IPS-18c (cell line): ENCODE data around the gene ZC3HAV1.
"Not testable (repeated sequence)": the region's sequence is repeated elsewhere in the genome, so short reads cannot be mapped to it uniquely, and the experiment has no call there.

Source experiments
- H3K4me3 ChIP-seq: 2 replicates; pipeline ENCODE4 v1.7.0; 2013; ENCODE audit warnings: low read depth, mild to moderate bottlenecking, low read length, moderate library complexity; ENCODE audit not compliant: insufficient read depth
- H3K9me3 ChIP-seq: one replicate; pipeline ENCODE4 v1.6.1; 2013; ENCODE audit warnings: mild to moderate bottlenecking, low read length, moderate library complexity; ENCODE audit not compliant: control insufficient read depth, insufficient read depth

ZC3HAV1 gene

GRCh38 chr7:139075031-139075652 is 34.4 kb downstream of the ZC3HAV1 start:
- Histone ChIP-seq H3K9me3 (no peaks in the 10 kb centered on the region), H3K4me3 (no peak overlapping the region)

GRCh38 chr7:139072796-139073195 is 36.7 kb downstream of the ZC3HAV1 start:
- Histone ChIP-seq H3K4me3 (no peak overlapping the region), H3K9me3 (no peaks in the 10 kb centered on the region)

- Histone ChIP-seq H3K4me3 (no peak overlapping the region), H3K9me3 (no peaks in the 10 kb centered on the region)
These were observed 37.8 kb downstream of the ZC3HAV1 start for GRCh38 chr7:139071680-139072079.

GRCh38 chr7:139068544-139069399 is 40.7 kb downstream of the ZC3HAV1 start:
- Histone ChIP-seq H3K4me3 (no peak overlapping the region), H3K9me3 (no peaks in the 10 kb centered on the region)

- Histone ChIP-seq H3K4me3 (no peak overlapping the region), H3K9me3 (no peaks in the 10 kb centered on the region)
These were observed 43.2 kb downstream of the ZC3HAV1 start for GRCh38 chr7:139066315-139066714.

- Histone ChIP-seq H3K9me3 (no peaks in the 10 kb centered on the region), H3K4me3 (no peak overlapping the region)
These were observed 44.2 kb downstream of the ZC3HAV1 start for GRCh38 chr7:139065323-139065722.

- no peak overlapping the region for H3K4me3 ChIP-seq
- H3K9me3 ChIP-seq = no peaks in the 10 kb centered on the region
These were observed 48.1 kb downstream of the ZC3HAV1 start for GRCh38 chr7:139061416-139061815.

- Histone ChIP-seq H3K4me3 (no peak overlapping the region), H3K9me3 (no peaks in the 10 kb centered on the region)
These were observed 48.8 kb downstream of the ZC3HAV1 start for GRCh38 chr7:139060695-139061237.

GRCh38 chr7:139059905-139060304 is 49.6 kb downstream of the ZC3HAV1 start:
- Histone ChIP-seq H3K9me3 (no peaks in the 10 kb centered on the region), H3K4me3 (no peak overlapping the region)

- H3K4me3 ChIP-seq = no peak overlapping the region
- no peaks in the 10 kb centered on the region for H3K9me3 ChIP-seq
These were observed 50.6 kb downstream of the ZC3HAV1 start for GRCh38 chr7:139058943-139059342.

- H3K4me3 ChIP-seq = no peak overlapping the region
- H3K9me3 ChIP-seq = no peaks in the 10 kb centered on the region
These were observed 53.8 kb downstream of the ZC3HAV1 start for GRCh38 chr7:139055674-139056073.

GRCh38 chr7:139054656-139055055 is 54.9 kb downstream of the ZC3HAV1 start:
- H3K9me3 ChIP-seq, H3K4me3 ChIP-seq: not testable (repeated sequence)

- no peaks in the 10 kb centered on the region for H3K9me3 ChIP-seq
- no peak overlapping the region for H3K4me3 ChIP-seq
These were observed 55.4 kb downstream of the ZC3HAV1 start for GRCh38 chr7:139054101-139054500.

GRCh38 chr7:139051655-139052054 is 57.9 kb downstream of the ZC3HAV1 start:
- Histone ChIP-seq H3K9me3 (no peaks in the 10 kb centered on the region), H3K4me3 (no peak overlapping the region)

- Histone ChIP-seq H3K4me3 (no peak overlapping the region), H3K9me3 (no peaks in the 10 kb centered on the region)
These were observed 59.6 kb downstream of the ZC3HAV1 start for GRCh38 chr7:139049936-139050335.

GRCh38 chr7:139049111-139049510 is 60.4 kb downstream of the ZC3HAV1 start:
- Histone ChIP-seq H3K9me3 (no peaks in the 10 kb centered on the region), H3K4me3 (no peak overlapping the region)

GRCh38 chr7:139047970-139048369 is 61.5 kb downstream of the ZC3HAV1 start:
- H3K9me3 ChIP-seq = no peaks in the 10 kb centered on the region
- H3K4me3 ChIP-seq = no peak overlapping the region

GRCh38 chr7:139046143-139046542 is 63.4 kb downstream of the ZC3HAV1 start:
- H3K4me3 ChIP-seq = no peak overlapping the region
- no peaks in the 10 kb centered on the region for H3K9me3 ChIP-seq
